Ishikawa (cell line): ENCODE results near the gene APOBEC3C.

Source experiments
- CEBPB ChIP-seq: IDR thresholded peaks from 2 replicates; pipeline ENCODE4 v1.6.1; 2012
- CREB1 ChIP-seq: IDR thresholded peaks from 2 replicates; pipeline ENCODE4 v1.6.1; 2012; ENCODE audit warnings: low read depth
- EGR1 ChIP-seq: IDR thresholded peaks from 2 replicates; pipeline ENCODE4 v1.6.1; 2012
- EP300 ChIP-seq: IDR thresholded peaks from 2 replicates; pipeline ENCODE4 v1.6.1; 2012; ENCODE audit warnings: borderline replicate concordance
- FOXM1 ChIP-seq: IDR thresholded peaks from 2 replicates; pipeline ENCODE4 v1.6.1; 2012; ENCODE audit warnings: low read depth, borderline replicate concordance
- NFIC ChIP-seq: IDR thresholded peaks from 2 replicates; pipeline ENCODE4 v1.6.1; 2012
- RAD21 ChIP-seq: IDR thresholded peaks from 2 replicates; pipeline ENCODE4 v1.6.1; 2012; ENCODE audit warnings: low read depth
- REST ChIP-seq: IDR thresholded peaks from 2 replicates; pipeline ENCODE4 v1.6.1; 2012; ENCODE audit warnings: low read depth, mild to moderate bottlenecking
- TAF1 ChIP-seq: IDR thresholded peaks from 2 replicates; pipeline ENCODE4 v1.6.1; 2012; ENCODE audit warnings: low read depth, mild to moderate bottlenecking
- TCF12 ChIP-seq: IDR thresholded peaks from 2 replicates; pipeline ENCODE4 v1.6.1; 2012; ENCODE audit warnings: low read depth
- TEAD4 ChIP-seq: IDR thresholded peaks from 2 replicates; pipeline ENCODE4 v1.6.1; 2012
- USF1 ChIP-seq: IDR thresholded peaks from 2 replicates; pipeline ENCODE4 v1.6.1; 2012
- YY1 ChIP-seq: IDR thresholded peaks from 2 replicates; pipeline ENCODE4 v1.6.1; 2012; ENCODE audit warnings: low read depth
- ZBTB7A ChIP-seq: IDR thresholded peaks from 2 replicates; pipeline ENCODE4 v1.6.1; 2012; ENCODE audit warnings: low read depth
- TF ChIP-seq, protein P1 (sequence below): IDR thresholded peaks from 2 replicates; pipeline ENCODE4 v1.6.1; 2012

The APOBEC3C gene

DNA sequence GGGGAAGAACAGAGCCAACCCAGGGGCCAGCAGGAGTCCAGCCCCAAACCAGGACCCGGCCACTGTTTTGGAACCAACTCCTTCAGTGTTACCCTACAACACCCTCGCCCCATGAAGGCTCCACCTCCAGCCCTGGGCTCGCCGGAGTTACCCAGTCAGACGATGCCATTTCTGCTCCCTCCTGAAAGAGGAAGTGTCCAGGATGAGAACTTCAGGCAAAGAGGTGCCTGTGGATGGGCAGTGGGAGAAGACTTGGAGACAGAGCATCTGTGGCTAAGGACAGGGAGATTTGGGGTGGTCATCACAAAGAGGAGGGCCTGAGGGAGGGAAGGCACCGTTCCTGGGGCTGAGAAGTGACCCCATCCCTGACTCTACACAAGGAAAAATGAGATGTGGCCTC lies 18.0 kb upstream of the APOBEC3C start:
- TF ChIP-seq, protein P1, sequence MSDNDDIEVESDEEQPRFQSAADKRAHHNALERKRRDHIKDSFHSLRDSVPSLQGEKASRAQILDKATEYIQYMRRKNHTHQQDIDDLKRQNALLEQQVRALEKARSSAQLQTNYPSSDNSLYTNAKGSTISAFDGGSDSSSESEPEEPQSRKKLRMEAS = no peak
- TF ChIP-seq USF1 (no peak), CREB1 (no peak), FOXM1 (no peak), ZBTB7A (no peak), CEBPB (no peak), REST (no peak), YY1 (no peak), TAF1 (no peak), RAD21 (no peak), EP300 (no peak)

- TF ChIP-seq RAD21 (no peak), EP300 (no peak)
Observed at GRCh38 chr22:38997518-38997917, 16.5 kb upstream of the APOBEC3C start.

GRCh38 chr22:39003165-39003638 lies 10.9 kb upstream of the APOBEC3C start:
- TF ChIP-seq FOXM1 = no peak
- TF ChIP-seq REST = no peak
- TF ChIP-seq EP300 = no peak
- no peak for TF ChIP-seq CREB1
- peak; percentile 78 for TF ChIP-seq RAD21
- TF ChIP-seq YY1 = no peak
- TF ChIP-seq TAF1 = no peak
- TF ChIP-seq TCF12 = 0 out of 2 replicates have a peak, but pooled peaks have one; percentile 35
- peak; percentile 33 for TF ChIP-seq TEAD4
- TF ChIP-seq NFIC = 0 out of 2 replicates have a peak, but pooled peaks have one; percentile 9
- TF ChIP-seq, protein P1 = peak; percentile 31
- no peak for TF ChIP-seq EGR1
- TF ChIP-seq ZBTB7A = no peak
- TF ChIP-seq USF1 = no peak
- TF ChIP-seq CEBPB = peak; percentile 48; the same call in 1 of the 2 replicates

GRCh38 chr22:39007177-39007576 lies 6.9 kb upstream of the APOBEC3C start:
- no peak for TF ChIP-seq TCF12
- TF ChIP-seq CEBPB = no peak
- no peak for TF ChIP-seq ZBTB7A
- TF ChIP-seq NFIC = no peak
- no peak for TF ChIP-seq TAF1
- no peak for TF ChIP-seq RAD21
- TF ChIP-seq TEAD4 = no peak
- TF ChIP-seq, protein P1 = no peak
- no peak for TF ChIP-seq REST
- no peak for TF ChIP-seq EP300
- no peak for TF ChIP-seq EGR1
- TF ChIP-seq YY1 = no peak

DNA sequence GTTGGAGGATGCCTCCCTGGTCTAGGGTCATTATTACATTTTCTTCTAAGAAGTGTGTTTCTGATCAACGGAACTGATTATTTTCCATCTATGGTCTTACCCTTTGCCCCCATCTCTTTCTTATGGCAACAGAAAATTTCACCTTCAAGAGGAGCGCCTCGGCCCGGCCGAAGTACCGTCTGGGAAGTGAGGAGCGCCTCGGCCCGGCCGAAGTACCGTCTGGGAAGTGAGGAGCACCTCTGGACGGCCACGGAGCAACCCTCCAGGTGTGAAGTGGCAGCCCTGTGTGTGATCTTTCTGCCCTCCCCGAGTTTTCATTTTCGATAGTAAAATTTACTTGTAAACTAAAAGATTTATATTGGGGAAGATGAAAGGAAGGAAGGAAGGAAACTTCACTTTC lies 3.1 kb upstream of the APOBEC3C start:
- TF ChIP-seq TAF1 (no peak), YY1 (no peak), RAD21 (no peak), USF1 (no peak), REST (no peak), ZBTB7A (no peak), EP300 (no peak), EGR1 (no peak), TCF12 (no peak), NFIC (no peak)
